ENCODE measurements around the gene CTAGE9. TPM values are rescaled to one million over a fixed set of nuclear protein-coding genes. Genes with fewer than 3 reads are reported as not detected.

The CTAGE9 gene
- total RNA-seq, 2 experiments from 2014 or later: not detected

- no peak overlapping the region for H3K27ac Mint-ChIP-seq
- no peak overlapping the region for H3K4me3 ChIP-seq (ENCODE audit: low read length)
- no peaks in the 10 kb centered on the region for H3K4me1 Mint-ChIP-seq (ENCODE audit: low read depth)
- DNase-seq (no peak), ATAC-seq (ENCODE audit: poor library complexity) (no peak)
- POLR2A ChIA-PET: no interaction called here
- no peaks in the 10 kb centered on the region for H3K4me1 ChIP-seq (ENCODE audit: insufficient read depth, low read length)
- no peak overlapping the region for H3K4me3 Mint-ChIP-seq
- intact Hi-C loops (cut with DNase I, micrococcal nuclease): no loop called here
- H3K36me3 Mint-ChIP-seq (ENCODE audit: low read depth): no peaks in the 10 kb centered on the region
- no peaks in the 10 kb centered on the region for H3K27me3 ChIP-seq (ENCODE audit: control insufficient read depth in 1 of 2, insufficient read depth in 2 of 2, low read length in 2 of 2)
- H3K27me3 Mint-ChIP-seq: peaks cover 5% of the 10 kb centered on the region
- no peaks in the 10 kb centered on the region for H3K9me3 ChIP-seq (ENCODE audit: control insufficient read depth in 1 of 2, insufficient read depth in 1 of 2, low read length in 2 of 2)
- H3K36me3 ChIP-seq (ENCODE audit: insufficient read depth, low read length): no peaks in the 10 kb centered on the region
- TF ChIP-seq CTCF (IDR thresholded peaks at IDR 0.05): no peak
- H3K9me3 Mint-ChIP-seq: no peaks in the 10 kb centered on the region
- CTCF ChIA-PET: no interaction called here
- H3K27ac ChIP-seq (ENCODE audit: low read depth in 1 of 2, low read length in 2 of 2): no peak overlapping the region
Observed at GRCh38 chr6:131739136-131739535, 28.3 kb upstream of the CTAGE9 start.

- POLR2A ChIA-PET: no interaction called here
- DNase-seq: no peak
- H3K4me1 Mint-ChIP-seq (ENCODE audit: low read depth): no peaks in the 10 kb centered on the region
- H3K9me3 Mint-ChIP-seq: no peaks in the 10 kb centered on the region
- H3K27ac Mint-ChIP-seq: no peak overlapping the region
- H3K27me3 ChIP-seq (ENCODE audit: control insufficient read depth in 1 of 2, insufficient read depth in 2 of 2, low read length in 2 of 2): no peaks in the 10 kb centered on the region
- no peaks in the 10 kb centered on the region for H3K27me3 Mint-ChIP-seq
- no peak for ATAC-seq (ENCODE audit: poor library complexity)
- CTCF ChIA-PET: no interaction called here
- H3K9me3 ChIP-seq (ENCODE audit: control insufficient read depth in 1 of 2, insufficient read depth in 1 of 2, low read length in 2 of 2): no peaks in the 10 kb centered on the region
- no peak overlapping the region for H3K27ac ChIP-seq (ENCODE audit: low read depth in 1 of 2, low read length in 2 of 2)
- no peaks in the 10 kb centered on the region for H3K36me3 ChIP-seq (ENCODE audit: insufficient read depth, low read length)
- no peak for TF ChIP-seq CTCF (IDR thresholded peaks at IDR 0.05)
- no peaks in the 10 kb centered on the region for H3K4me1 ChIP-seq (ENCODE audit: insufficient read depth, low read length)
- no peak overlapping the region for H3K4me3 ChIP-seq (ENCODE audit: low read length)
- no peak overlapping the region for H3K4me3 Mint-ChIP-seq
- intact Hi-C loops (cut with DNase I, micrococcal nuclease): no loop called here
- H3K36me3 Mint-ChIP-seq (ENCODE audit: low read depth): no peaks in the 10 kb centered on the region
Observed at GRCh38 chr6:131736811-131737210, 26.0 kb upstream of the CTAGE9 start.

- ATAC-seq (ENCODE audit: poor library complexity): no peak
- H3K4me1 Mint-ChIP-seq (ENCODE audit: low read depth): no peaks in the 10 kb centered on the region
- H3K36me3 Mint-ChIP-seq (ENCODE audit: low read depth): no peaks in the 10 kb centered on the region
- Histone ChIP-seq H3K36me3 (ENCODE audit: insufficient read depth, low read length) (no peaks in the 10 kb centered on the region), H3K4me3 (ENCODE audit: low read length) (no peak overlapping the region), H3K4me1 (ENCODE audit: insufficient read depth, low read length) (no peaks in the 10 kb centered on the region), H3K27me3 (ENCODE audit: control insufficient read depth in 1 of 2, insufficient read depth in 2 of 2, low read length in 2 of 2) (no peaks in the 10 kb centered on the region), H3K27ac (ENCODE audit: low read depth in 1 of 2, low read length in 2 of 2) (no peak overlapping the region), H3K9me3 (ENCODE audit: control insufficient read depth in 1 of 2, insufficient read depth in 1 of 2, low read length in 2 of 2) (no peaks in the 10 kb centered on the region)
- intact Hi-C loops (cut with DNase I, micrococcal nuclease): no loop called here
- no peak for TF ChIP-seq CTCF (IDR thresholded peaks at IDR 0.05)
- H3K4me3 Mint-ChIP-seq: no peak overlapping the region
- no peaks in the 10 kb centered on the region for H3K27me3 Mint-ChIP-seq
- CTCF ChIA-PET: no interaction called here
- POLR2A ChIA-PET: no interaction called here
- no peak overlapping the region for H3K27ac Mint-ChIP-seq
- H3K9me3 Mint-ChIP-seq: no peaks in the 10 kb centered on the region
- no peak for DNase-seq
Observed at GRCh38 chr6:131736003-131736596, 25.3 kb upstream of the CTAGE9 start.

Measured in CD4-positive, alpha-beta T cell (primary cell).